Astrocyte of the spinal cord (primary cell): ENCODE data around the gene CGB3.
"Not testable (repeated sequence)": the region's sequence is repeated elsewhere in the genome, so short reads cannot be mapped to it uniquely, and the experiment has no call there.

Experiments used
- DNase-seq: peaks from one replicate; pipeline ENCODE4 v3.0.0; 2011; ENCODE audit warnings: low read depth, low spot score
- H3K4me3 ChIP-seq: 2 replicates; pipeline ENCODE4 v1.5.1; 2011; ENCODE audit warnings: low read depth, mild to moderate bottlenecking, low read length, moderate library complexity
- CTCF ChIP-seq: IDR thresholded peaks from 2 replicates; pipeline ENCODE4 v1.5.1; 2012; ENCODE audit warnings: low read depth, mild to moderate bottlenecking, low read length, inconsistent platforms
- in situ Hi-C: cut with HindIII; loops from 2 replicates; pipeline ENCODE4 v1.10.0; 2017; ENCODE audit warnings: low sequenced_read_pairs

Gene CGB3

GRCh38 chr19:49020342-49020741, 3.8 kb downstream of the CGB3 start:
- in situ Hi-C loops = no loop called here
- DNase-seq = no peak
- no peak for TF ChIP-seq CTCF
- no peak overlapping the region for H3K4me3 ChIP-seq

GRCh38 chr19:49019242-49019932, 4.7 kb downstream of the CGB3 start:
- no peak for TF ChIP-seq CTCF
- in situ Hi-C loops = no loop called here
- no peak for DNase-seq
- H3K4me3 ChIP-seq = no peak overlapping the region

- in situ Hi-C loops, DNase-seq: not testable (repeated sequence)
- H3K4me3 ChIP-seq = peak overlapping the region; percentile 24
Observed at GRCh38 chr19:49018388-49019241, 5.5 kb downstream of the CGB3 start.

- in situ Hi-C loops = no loop called here
- peak overlapping the region; percentile 24 for H3K4me3 ChIP-seq
- peak; percentile 57 for DNase-seq
- peak; percentile 60 for TF ChIP-seq CTCF
Observed at GRCh38 chr19:49017666-49018351, 6.3 kb downstream of the CGB3 start.

GRCh38 chr19:49017041-49017665, 7.0 kb downstream of the CGB3 start, which contains the start of gene LHB:
LHB (minus strand) TSS chr19:49017091; CDS start chr19:49017081, 10 bp downstream.
- no peak for DNase-seq
- peak within 1 kb of the TSS; percentile 24 for H3K4me3 ChIP-seq
- in situ Hi-C loops = no loop called here
- no peak for TF ChIP-seq CTCF

DNA sequence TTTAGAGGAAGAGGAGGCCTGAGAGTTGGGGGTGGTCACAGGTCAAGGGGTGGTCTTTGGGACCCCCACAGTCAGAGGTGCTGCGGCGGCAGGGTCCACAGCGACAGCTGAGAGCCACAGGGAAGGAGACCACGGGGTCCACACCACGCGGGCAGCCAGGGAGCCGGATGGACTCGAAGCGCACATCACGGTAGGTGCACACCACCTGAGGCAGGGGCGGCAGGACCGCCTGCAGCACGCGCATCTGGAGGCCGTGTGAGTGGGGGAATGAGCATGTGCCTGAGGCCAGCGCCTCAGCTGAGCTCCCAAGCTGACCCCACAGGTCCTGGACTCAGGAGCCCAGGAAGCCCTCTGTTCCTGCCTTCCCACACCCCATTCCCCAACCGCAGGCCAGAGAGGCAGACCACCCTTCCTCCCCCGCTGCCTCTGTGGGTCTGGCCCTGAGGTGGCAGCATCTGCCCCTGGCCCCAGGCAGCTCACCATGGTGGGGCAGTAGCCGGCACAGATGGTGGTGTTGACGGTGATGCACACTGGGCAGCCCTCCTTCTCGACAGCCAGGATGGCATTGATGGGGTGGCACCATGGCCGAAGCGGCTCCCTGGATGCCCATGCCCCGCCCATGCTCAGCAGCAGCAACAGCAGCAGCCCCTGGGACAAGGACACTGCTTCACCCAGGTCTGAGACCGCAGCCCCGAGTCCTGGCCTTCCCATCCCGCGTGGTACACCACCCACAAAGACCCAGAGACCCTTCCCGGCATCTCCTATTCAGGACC, 7.9 kb downstream of the CGB3 start:
- in situ Hi-C loops = no loop called here
- DNase-seq = no peak
- no peak for TF ChIP-seq CTCF
- H3K4me3 ChIP-seq = no peak overlapping the region
